Choroid plexus epithelial cell (primary cell): ENCODE results near the gene NOL7.
A peak's percentile ranks its signal among the peaks of the same experiment; 100 is the strongest.

Experiments
- DNase-seq: peaks from one replicate; pipeline ENCODE4 v3.0.0-alpha.2; 2010; ENCODE audit warnings: low read depth
- H3K4me3 ChIP-seq: 2 replicates; pipeline ENCODE4 v1.5.1; 2011; ENCODE audit warnings: low read depth, mild to moderate bottlenecking, control low read depth, low read length, moderate library complexity
- CTCF ChIP-seq: conservative IDR thresholded peaks from 2 replicates; pipeline ENCODE4 v1.5.1; 2011; ENCODE audit warnings: low read depth, mild to moderate bottlenecking, control low read depth, inconsistent platforms, low read length, moderate library complexity

The NOL7 gene

GRCh38 chr6:13662651-13663334 lies 47.7 kb downstream of the NOL7 start:
- no peak for TF ChIP-seq CTCF
- DNase-seq = no peak
- H3K4me3 ChIP-seq = no peak overlapping the region

GRCh38 chr6:13663986-13664385 lies 48.9 kb downstream of the NOL7 start:
- H3K4me3 ChIP-seq = no peak overlapping the region
- no peak for DNase-seq
- TF ChIP-seq CTCF = no peak

- no peak overlapping the region for H3K4me3 ChIP-seq
- no peak for DNase-seq
- no peak for TF ChIP-seq CTCF
Measured at GRCh38 chr6:13664703-13665352, 49.7 kb downstream of the NOL7 start.

GRCh38 chr6:13666194-13667105 lies 51.3 kb downstream of the NOL7 start:
- no peak for TF ChIP-seq CTCF
- DNase-seq = no peak
- H3K4me3 ChIP-seq = no peak overlapping the region

GRCh38 chr6:13667655-13668054 lies 52.5 kb downstream of the NOL7 start:
- DNase-seq = peak; percentile 28
- no peak overlapping the region for H3K4me3 ChIP-seq
- TF ChIP-seq CTCF = no peak

GRCh38 chr6:13668291-13668928 lies 53.3 kb downstream of the NOL7 start:
- no peak for TF ChIP-seq CTCF
- peak; percentile 32 for DNase-seq
- no peak overlapping the region for H3K4me3 ChIP-seq
